ENCODE data around the gene MYO5A.

MYO5A gene

GRCh38 chr15:52408823-52409222, 119.9 kb downstream of the MYO5A start:
- DNase-seq = no peak

- DNase-seq = no peak
Observed at GRCh38 chr15:52407374-52407773, 121.3 kb downstream of the MYO5A start.

- no peak for DNase-seq
Observed at GRCh38 chr15:52406601-52407000, 122.1 kb downstream of the MYO5A start.

DNA sequence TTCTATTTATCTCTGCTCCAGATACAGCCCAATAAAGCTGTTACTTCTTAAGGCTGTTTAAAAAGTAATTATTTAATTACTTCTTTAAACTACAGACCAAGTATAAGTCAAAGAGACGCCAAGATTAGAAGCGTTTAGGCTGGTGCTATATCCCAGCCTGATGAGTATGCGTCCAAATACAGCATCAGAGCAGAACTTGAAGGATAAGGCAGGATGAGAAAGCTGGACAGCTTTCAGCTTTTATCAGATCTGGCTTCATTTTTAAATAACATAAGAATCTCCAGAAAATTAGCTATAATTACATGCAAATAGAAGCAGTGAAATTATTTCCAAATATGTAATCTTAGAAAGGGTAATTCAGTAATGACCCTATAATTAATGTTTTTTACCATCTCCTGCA, 122.8 kb downstream of the MYO5A start:
- DNase-seq = no peak

GRCh38 chr15:52397118-52397517, 131.6 kb downstream of the MYO5A start:
- no peak for DNase-seq

DNA sequence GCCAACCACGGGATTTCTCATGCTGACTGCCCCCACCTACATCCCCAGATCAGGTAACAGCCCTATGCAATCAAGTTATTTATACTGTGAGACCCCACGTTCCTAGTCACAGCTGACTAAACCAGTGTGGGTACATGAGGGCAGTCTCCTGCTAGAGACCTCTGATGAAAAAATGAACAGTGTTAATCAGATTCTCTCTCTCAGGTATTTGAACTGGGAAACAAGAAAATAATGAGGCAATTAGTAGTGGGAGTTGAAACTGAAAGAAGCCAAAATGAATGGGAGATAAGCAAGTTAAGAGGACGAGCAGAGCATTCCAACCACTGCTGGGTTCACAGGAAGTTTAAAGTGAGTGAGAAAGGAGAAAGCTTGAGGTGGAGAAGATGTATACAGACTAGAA, 134.6 kb downstream of the MYO5A start:
- no peak for DNase-seq

DNA sequence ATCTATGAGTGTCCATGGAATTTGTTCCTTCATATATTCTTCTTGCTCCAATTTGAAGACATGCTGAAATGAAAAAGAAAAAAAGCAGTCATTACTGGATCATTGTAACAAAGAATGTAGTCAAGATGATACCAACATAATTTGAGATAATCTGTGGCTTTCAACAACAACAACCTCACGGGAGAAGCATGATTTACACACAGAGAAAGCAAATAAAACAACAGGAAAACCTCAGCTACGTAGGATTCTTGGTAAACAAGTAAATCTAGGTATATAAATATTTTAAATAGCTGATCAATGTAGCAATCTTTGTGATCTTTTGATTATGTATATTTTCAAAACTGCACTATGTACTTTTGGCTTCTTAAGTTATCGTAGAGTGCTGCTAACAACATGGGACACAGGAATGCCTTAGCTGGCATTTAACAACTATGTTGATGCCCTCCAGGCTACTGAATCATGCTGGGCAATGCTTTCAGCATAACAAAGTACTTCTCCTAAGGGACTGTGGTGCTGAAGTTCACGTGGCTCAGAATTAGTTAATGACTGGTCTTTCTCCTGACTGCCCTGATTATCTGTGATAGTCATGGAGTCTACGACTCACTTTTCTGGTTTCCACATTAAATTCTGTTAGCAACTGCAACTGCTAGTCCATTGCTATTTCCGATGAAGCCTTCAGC, 136.5 kb downstream of the MYO5A start:
- DNase-seq = no peak

DNA sequence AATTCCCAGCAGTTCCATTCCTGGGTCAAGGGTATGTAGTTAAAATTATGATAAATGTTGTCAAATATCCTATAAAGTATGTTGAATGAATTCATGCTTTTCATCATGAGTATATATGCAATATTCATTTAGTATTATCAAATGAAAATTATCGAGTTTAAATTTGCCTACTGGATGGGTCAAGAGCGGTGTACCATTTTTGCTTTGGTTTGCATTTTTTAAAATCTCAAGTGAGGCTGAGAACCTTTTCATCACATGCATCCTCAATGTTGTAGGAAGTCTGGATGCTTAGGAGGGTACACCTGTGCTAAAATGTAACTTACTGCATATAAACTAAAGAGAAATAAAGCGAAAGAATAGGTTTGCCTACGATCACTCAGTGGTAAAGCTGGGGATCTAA, 137.6 kb downstream of the MYO5A start:
- DNase-seq = no peak

DNA sequence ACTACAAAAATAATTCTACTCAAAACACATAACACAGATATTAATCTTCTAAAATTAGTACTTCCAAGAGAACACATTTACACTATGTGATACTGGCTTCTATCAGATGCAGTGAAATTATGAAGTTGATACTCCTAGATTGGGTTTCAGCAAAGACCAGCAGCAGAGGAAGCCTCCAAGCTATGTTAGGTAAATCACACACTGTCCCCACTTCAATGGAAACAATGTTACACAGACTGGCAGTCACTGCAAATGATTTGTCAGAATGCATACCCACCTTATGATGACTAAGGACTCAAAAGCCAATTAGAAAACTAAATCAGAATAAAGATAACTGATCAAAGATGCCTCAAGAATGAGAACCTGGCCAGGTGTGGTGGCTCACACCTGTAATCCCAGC, 143.0 kb downstream of the MYO5A start:
- DNase-seq = no peak

DNA sequence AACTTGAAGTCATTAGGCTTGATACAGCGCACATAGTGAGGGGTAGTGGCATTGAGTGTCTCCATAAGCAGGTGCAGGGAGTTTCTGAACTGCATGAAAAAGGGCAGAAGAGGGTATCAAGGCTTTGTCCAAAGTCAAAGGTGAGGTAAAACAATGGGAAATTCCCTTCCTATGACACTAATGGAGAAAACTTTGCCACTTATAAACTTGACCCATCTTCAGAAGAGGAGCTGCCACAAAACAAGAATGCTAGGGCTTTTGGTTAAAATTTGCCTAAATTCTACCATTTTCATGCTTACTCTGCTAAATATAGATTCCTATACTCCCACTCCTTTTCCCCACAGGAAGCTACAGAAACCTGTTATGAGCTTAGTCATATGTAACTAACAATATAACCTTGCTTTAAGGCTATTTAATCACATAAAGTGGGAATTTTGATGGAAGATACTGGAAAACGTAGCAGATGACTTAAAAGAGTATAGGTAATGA, 145.5 kb downstream of the MYO5A start:
- DNase-seq = no peak

- no peak for DNase-seq
Observed at GRCh38 chr15:52382647-52383046, 146.0 kb downstream of the MYO5A start.

- no peak for DNase-seq
Observed at GRCh38 chr15:52379395-52380106, 149.1 kb downstream of the MYO5A start.

- DNase-seq = no peak
Observed at GRCh38 chr15:52378746-52379394, 149.8 kb downstream of the MYO5A start.

DNA sequence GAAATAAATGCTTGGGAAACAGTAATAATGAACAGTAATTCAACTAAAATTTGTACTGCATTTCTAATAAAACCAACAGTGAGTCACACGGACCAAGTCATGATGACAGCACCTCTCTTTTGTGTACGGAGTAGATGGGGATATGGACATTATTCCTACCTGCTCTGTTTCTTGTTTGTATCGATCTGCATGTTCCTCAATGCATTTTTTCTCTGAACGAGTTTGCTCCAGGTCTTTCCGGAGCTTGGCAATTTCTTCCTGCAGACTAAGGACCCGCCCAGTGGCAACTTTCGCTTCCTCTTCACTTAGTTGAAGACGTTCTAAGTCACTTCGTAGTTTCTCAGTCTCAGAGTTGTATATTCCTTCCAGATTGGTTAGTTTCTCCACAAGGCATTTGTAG, 158.7 kb downstream of the MYO5A start:
- no peak for DNase-seq

GRCh38 chr15:52369455-52369854, 159.2 kb downstream of the MYO5A start:
- no peak for DNase-seq

GRCh38 chr15:52369030-52369429, 159.7 kb downstream of the MYO5A start:
- no peak for DNase-seq

DNA sequence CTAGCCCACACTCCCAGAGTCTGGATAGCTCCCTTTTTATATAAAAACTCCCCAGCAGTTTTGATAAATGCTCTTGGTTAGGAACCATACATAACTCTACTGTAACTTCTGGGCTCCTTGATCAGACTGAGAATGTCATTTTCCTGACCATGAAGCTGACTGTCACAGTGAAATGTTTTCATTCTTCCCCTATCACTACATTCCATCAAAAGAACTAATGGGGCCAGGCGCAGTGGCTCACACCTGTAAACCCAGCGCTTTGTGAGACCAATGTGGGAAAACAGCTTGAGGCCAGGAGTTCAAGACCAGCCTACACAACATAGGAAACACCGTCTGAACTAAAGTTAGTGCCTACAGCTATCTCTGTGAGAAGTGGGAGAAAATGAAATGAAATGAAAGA, 160.3 kb downstream of the MYO5A start:
- DNase-seq = no peak

DNA sequence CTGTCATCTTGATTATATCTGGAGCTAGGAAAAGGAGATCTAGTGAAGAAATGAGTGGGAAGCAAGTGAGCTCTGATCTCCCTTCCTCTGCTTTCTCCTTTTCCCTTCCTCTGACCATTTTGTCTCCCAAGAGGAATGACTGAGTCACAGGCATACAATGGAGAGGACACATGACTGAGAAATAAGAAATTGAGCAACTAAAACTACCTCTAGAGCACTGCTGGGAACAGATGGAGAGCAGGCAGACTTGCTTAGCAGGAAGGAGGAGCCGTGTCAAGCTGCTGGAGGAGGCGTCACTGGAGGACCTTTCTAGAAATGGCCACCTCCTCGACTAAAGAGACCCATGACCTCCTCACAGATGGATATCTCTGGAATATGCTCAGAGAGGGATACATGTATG, 166.2 kb downstream of the MYO5A start:
- no peak for DNase-seq

GRCh38 chr15:52361975-52362494, 166.6 kb downstream of the MYO5A start:
- no peak for DNase-seq

GRCh38 chr15:52361494-52361893, 167.2 kb downstream of the MYO5A start:
- no peak for DNase-seq

DNA sequence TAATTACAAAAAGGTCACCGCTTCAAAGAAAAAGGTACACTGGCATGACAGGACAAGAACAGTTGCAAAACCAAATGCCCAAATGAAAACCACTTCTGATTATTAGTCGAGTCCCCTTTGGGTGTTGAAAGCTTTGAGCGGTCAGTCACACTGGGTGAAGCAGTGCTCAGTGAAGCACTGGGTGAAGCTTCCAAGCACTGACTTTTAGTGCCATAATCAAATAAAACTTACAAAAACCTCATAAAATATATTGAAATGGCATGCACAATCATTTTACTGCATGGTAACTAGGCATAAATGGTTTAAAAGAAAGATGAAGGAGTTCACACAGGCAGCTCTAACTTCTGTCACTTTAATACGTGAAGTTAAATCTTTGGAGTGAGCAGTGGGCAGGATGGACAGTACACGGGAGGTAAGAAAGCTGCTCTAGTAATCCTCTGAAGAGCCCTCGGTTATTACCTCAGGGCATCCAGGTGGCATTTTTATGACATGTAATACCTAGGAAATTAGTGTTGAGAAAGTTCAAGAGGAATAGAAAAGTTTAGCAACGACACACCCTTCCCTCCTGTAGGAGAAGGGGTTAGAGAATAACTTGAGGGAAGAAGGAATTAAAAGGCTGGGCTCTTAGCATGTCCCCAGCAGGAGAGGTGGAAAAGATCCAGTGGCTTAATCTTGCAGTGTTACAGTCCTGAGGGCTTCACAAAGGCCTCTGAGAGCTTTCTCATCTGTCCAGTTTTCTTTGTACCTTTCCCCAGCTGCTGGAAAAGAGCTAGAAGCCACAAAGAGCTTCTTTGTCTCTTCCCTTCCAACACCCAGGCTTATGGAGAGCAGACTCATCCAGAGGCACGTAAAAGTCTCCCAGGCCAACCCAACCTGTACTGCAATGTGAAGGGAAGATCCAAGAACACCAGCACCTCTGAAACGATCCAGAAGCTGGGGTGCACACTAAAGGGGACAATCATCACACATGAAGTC, 168.2 kb downstream of the MYO5A start:
- no peak for DNase-seq

DNA sequence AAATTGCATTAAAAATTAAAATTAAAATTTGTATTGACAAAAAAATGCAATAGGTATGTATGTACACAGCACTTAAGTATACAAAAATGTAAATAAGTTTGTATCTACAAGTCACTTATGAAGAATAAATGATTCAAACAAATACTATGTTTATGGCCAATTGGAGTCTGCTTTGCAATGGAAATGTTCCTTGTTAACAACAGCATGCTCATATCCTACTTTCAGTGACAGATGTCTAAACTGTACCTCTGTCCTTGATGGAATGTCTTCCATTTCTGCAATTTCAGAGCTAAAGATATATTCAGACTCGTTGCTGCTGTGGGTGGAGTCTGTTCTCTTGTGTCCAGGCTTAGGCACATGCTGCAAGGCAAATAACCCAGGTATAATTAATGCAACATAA, 169.0 kb downstream of the MYO5A start:
- no peak for DNase-seq

DNA sequence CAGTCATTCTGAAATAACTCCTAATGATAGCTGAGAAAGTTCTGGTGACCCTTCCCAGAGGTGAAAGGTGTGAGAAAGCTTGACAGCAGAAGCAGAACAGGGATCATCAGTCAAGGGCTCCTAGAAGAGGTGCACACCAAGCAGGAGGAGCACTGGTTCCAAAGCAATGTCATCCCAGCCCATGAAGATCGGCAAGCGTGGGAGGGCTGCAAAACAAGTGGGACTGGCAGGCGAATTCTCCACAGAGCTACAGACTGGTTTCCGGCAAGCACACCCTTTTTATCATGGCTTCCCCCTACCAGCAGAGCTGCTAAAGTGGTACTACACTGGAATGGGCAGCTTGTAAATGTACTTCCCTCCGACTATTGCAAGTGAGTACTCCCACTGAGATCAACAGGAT, 170.7 kb downstream of the MYO5A start:
- DNase-seq = no peak

Data from NCI-H1694 treated with DMSO at 0.1 percent for 48 hours (cell line).